Skeletal muscle tissue (tissue), 4 donors: ENCODE data around the gene VWA8. TPM values are rescaled to one million over a fixed set of nuclear protein-coding genes. Genes with fewer than 3 reads are reported as not detected.
"Not testable (repeated sequence)": the region's sequence is repeated elsewhere in the genome, so short reads cannot be mapped to it uniquely, and the experiment has no call there.

Experiments
- H3K27ac ChIP-seq: one replicate; pipeline ENCODE4 v1.7.0; 2013; ENCODE audit warnings: mild to moderate bottlenecking, low read depth, low read length, inconsistent platforms
- H3K27me3 ChIP-seq, 3 donors: one replicate each; pipeline ENCODE4 v1.7.0; 2013; ENCODE audit warnings: low read length in 3 of 3; ENCODE audit not compliant: control insufficient read depth in 3 of 3, insufficient read depth in 3 of 3
- H3K36me3 ChIP-seq, 3 donors: one replicate each; pipeline ENCODE4 v1.7.0; 2013; ENCODE audit warnings: low read length in 3 of 3; ENCODE audit not compliant: control insufficient read depth in 3 of 3, insufficient read depth in 3 of 3
- H3K4me1 ChIP-seq, 3 donors: one replicate each; pipeline ENCODE4 v1.7.0; 2013; ENCODE audit warnings: low read length in 3 of 3, mild to moderate bottlenecking in 3 of 3; ENCODE audit not compliant: control insufficient read depth in 3 of 3, insufficient read depth in 3 of 3
- H3K4me3 ChIP-seq, 3 donors: one replicate each; pipeline ENCODE4 v1.7.0; 2013; ENCODE audit warnings: low read length in 3 of 3
- H3K9ac ChIP-seq, 3 donors: one replicate each; pipeline ENCODE4 v1.7.0; 2013; ENCODE audit warnings: low read length in 3 of 3, mild to moderate bottlenecking in 3 of 3, moderate library complexity in 2 of 3, low read depth in 1 of 3
- H3K9me3 ChIP-seq, 3 donors: one replicate each; pipeline ENCODE4 v1.7.0; 2013; ENCODE audit warnings: low read length in 3 of 3; ENCODE audit not compliant: control insufficient read depth in 3 of 3
- total RNA-seq: library from RNA; depleted of rRNA; stranded (reverse); fragments of >200 nt; gene quantifications from one replicate; pipeline ENCODE4 v1.2.3, GENCODE V29; 2014
- donor health status: Osteomylitis.

The VWA8 gene
- total RNA-seq, 1 donor from 2014 or later, result 49.1 TPM

- no peak overlapping the region for H3K9ac ChIP-seq
- no peaks in the 10 kb centered on the region for H3K4me1 ChIP-seq
- no peaks in the 10 kb centered on the region for H3K27me3 ChIP-seq
- H3K4me3 ChIP-seq, result no peak overlapping the region
- H3K9me3 ChIP-seq, result no peaks in the 10 kb centered on the region
- peaks cover 13 to 27% (median 24%) of the 10 kb centered on the region in 3 donors for H3K36me3 ChIP-seq
- H3K27ac ChIP-seq, result no peak overlapping the region
Observed at GRCh38 chr13:41883147-41883546, 77.8 kb downstream of the VWA8 start.

GRCh38 chr13:41881890-41882289 lies 79.0 kb downstream of the VWA8 start:
- H3K9me3 ChIP-seq, H3K27ac ChIP-seq, H3K27me3 ChIP-seq, H3K9ac ChIP-seq, H3K4me3 ChIP-seq, H3K4me1 ChIP-seq: not testable (repeated sequence)
- H3K36me3 ChIP-seq, result peaks cover 13 to 27% (median 24%) of the 10 kb centered on the region in 3 donors

DNA sequence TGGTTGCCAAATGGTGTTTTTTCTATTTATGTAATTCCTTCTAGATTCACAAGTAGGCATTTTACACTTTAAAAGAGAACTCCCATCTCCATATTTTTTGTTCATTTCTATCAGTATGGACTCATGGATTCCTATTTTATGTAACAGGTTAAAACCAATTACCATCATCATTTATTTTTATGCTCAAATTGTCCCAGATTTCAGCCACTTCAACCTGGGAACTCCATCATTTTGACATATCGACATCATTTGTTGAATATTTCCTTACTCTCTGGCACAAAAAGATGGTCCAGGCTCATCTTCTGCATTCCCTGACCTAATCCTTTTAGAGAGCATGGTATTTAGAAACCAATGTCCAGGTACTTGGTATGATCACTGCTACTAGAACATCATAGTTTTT lies 79.9 kb downstream of the VWA8 start:
- Histone ChIP-seq H3K27me3 (no peaks in the 10 kb centered on the region), H3K9me3 (no peaks in the 10 kb centered on the region), H3K4me3 (no peak overlapping the region), H3K27ac (no peak overlapping the region), H3K4me1 (no peaks in the 10 kb centered on the region), H3K36me3 (peaks cover 13 to 27% (median 24%) of the 10 kb centered on the region in 3 donors), H3K9ac (no peak overlapping the region)

DNA sequence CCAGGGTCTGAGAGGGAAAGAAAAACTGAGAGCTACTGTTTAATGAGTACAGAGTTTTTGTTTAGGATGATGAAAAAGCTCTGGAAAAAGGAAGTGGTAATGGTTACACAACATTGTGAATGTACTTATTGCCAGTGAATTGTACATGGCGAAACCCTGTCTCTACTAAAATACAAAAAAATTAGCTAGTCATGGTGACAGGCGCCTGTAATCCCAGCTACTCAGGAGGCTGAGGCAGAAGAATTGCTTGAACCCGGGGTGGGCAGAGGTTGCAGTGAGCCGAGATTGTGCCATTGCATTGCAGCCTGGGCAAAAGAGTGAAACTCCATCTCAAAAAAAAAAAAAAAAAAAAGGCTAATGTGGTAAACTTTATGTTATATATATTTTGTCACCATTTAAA lies 96.3 kb downstream of the VWA8 start:
- Histone ChIP-seq H3K9ac (no peak overlapping the region), H3K4me1 (no peaks in the 10 kb centered on the region), H3K9me3 (no peaks in the 10 kb centered on the region), H3K27me3 (no peaks in the 10 kb centered on the region), H3K36me3 (peaks cover 3 to 22% (median 17%) of the 10 kb centered on the region in 3 donors), H3K4me3 (no peak overlapping the region), H3K27ac (no peak overlapping the region)

DNA sequence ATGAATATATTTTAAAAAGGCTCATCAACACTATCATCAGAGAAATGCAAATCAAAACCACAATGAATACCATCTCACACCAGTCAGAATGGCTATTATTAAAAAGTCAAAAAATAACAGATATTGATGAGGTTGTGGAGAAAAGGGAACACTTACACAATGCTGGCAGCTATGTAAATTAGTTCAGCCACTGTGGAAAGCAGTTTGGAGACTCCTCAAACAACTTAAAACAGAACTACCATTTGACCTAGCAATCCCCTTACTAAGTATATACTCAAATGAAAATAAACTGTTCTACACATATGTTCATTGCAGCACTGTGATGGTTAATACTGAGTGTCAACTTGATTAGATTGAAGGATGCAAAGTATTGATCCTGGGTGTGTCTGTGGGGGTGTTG lies 98.2 kb downstream of the VWA8 start:
- H3K4me3 ChIP-seq, H3K9me3 ChIP-seq, H3K27ac ChIP-seq, H3K4me1 ChIP-seq, H3K27me3 ChIP-seq, H3K9ac ChIP-seq: not testable (repeated sequence)
- H3K36me3 ChIP-seq, result peaks cover 3 to 20% (median 19%) of the 10 kb centered on the region in 3 donors

GRCh38 chr13:41859565-41859964 lies 101.3 kb downstream of the VWA8 start:
- Histone ChIP-seq H3K4me1 (no peaks in the 10 kb centered on the region), H3K27ac (no peak overlapping the region), H3K4me3 (no peak overlapping the region), H3K27me3 (no peaks in the 10 kb centered on the region), H3K9ac (no peak overlapping the region), H3K9me3 (no peaks in the 10 kb centered on the region), H3K36me3 (peaks cover 0 to 14% (median 11%) of the 10 kb centered on the region in 3 donors)

- Histone ChIP-seq H3K27ac (no peak overlapping the region), H3K4me3 (no peak overlapping the region), H3K4me1 (no peaks in the 10 kb centered on the region), H3K9ac (no peak overlapping the region), H3K9me3 (no peaks in the 10 kb centered on the region), H3K27me3 (no peaks in the 10 kb centered on the region), H3K36me3 (peaks cover 0 to 10% (median 9%) of the 10 kb centered on the region in 3 donors)
Observed at GRCh38 chr13:41858780-41859179, 102.1 kb downstream of the VWA8 start.

DNA sequence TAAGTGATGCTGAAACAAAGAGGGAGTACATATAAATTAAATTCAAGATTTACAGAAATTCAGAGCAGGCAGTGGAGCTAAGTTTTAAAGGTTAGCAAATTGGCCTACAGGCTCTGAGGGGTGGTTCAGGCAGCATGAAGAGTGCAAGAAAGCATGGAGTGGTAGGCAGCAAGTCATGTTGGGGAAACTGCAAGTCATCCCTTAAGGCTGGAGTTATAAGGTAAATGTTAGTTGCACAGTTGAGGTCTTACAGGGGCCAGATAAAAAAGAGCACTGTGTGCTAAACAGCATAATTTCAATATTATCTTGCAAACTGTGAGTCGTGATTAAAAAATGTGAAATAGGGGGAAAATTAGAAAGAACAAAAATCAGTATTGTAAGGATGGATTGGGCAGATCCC lies 106.2 kb downstream of the VWA8 start:
- Histone ChIP-seq H3K4me1 (no peaks in the 10 kb centered on the region), H3K4me3 (no peak overlapping the region), H3K27me3 (no peaks in the 10 kb centered on the region), H3K36me3 (peaks cover 2 to 4% (median 4%) of the 10 kb centered on the region in 3 donors), H3K9me3 (no peaks in the 10 kb centered on the region), H3K9ac (no peak overlapping the region), H3K27ac (no peak overlapping the region)

- H3K27me3 ChIP-seq, result no peaks in the 10 kb centered on the region
- H3K4me1 ChIP-seq, result no peaks in the 10 kb centered on the region
- no peak overlapping the region for H3K9ac ChIP-seq
- H3K9me3 ChIP-seq, result no peaks in the 10 kb centered on the region
- no peak overlapping the region for H3K27ac ChIP-seq
- H3K36me3 ChIP-seq, result peaks cover 0 to 4% (median 2%) of the 10 kb centered on the region in 3 donors
- no peak overlapping the region for H3K4me3 ChIP-seq
Observed at GRCh38 chr13:41851351-41851750, 109.6 kb downstream of the VWA8 start.

DNA sequence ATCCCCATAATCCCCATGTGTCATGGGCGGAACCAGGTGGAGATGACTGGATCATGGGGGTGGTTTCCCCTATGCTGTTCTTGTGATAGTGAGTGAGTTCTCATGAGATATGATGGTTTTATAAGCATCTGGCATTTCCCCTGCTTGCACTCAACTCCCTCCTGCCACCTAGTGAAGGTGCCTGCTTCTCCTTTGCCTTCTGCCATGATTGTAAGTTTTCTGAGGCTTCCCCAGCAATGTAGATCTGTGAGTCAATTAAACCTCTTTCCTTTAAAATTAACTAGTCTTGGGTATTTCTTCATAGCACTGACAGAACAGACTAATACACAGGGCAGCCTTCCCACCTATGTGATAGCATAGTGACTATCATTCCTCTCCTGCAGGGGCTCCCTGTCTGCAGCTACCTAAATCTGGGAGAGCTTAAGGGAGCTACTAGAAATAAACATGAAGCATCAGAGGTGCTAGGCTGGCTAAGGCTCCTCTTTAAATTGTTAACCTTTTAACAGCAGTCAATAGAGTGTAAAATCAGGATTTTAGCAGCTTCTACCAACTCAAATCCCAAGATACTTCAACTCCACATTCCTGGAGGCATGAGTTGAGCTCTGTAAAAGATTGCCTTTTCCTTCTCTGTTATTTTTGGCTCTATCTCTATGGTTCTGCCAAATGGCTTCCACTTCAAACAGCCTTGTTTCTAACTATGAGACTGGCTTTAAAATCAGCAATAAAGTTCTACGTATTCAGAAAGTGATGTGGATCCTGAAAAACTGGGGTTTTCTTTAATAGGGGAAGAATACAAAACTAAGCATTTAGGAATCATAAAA lies 112.3 kb downstream of the VWA8 start:
- Histone ChIP-seq H3K9me3 (no peaks in the 10 kb centered on the region), H3K9ac (no peak overlapping the region), H3K36me3 (peaks cover 0 to 3% (median 2%) of the 10 kb centered on the region in 3 donors), H3K4me1 (no peaks in the 10 kb centered on the region), H3K27me3 (no peaks in the 10 kb centered on the region), H3K27ac (no peak overlapping the region), H3K4me3 (no peak overlapping the region)
